Tibial nerve (tissue), 4 donors: Measurements from ENCODE around the gene EPS8L3. TPM values are rescaled to one million over a fixed set of nuclear protein-coding genes. Genes with fewer than 3 reads are reported as not detected.
"Not testable (repeated sequence)": the region's sequence is repeated elsewhere in the genome, so short reads cannot be mapped to it uniquely, and the experiment has no call there.

Experiments
- DNase-seq, 2 donors: peaks; one replicate each; pipeline ENCODE4 v3.0.0-alpha.2; 2019; ENCODE audit warnings: low spot score in 2 of 2
- H3K27ac ChIP-seq, 4 donors: fragments of 200-600 bp; sonication (generic) in 3 of 4; one replicate each; pipeline ENCODE4 v1.5.1; 2017 to 2019; ENCODE audit warnings: mild to moderate bottlenecking in 1 of 4
- H3K27me3 ChIP-seq, 2 donors: fragments of 200-600 bp; sonication (generic) in 1 of 2; one replicate each; pipeline versions ENCODE4 v1.5.1 to v1.6.0; 2017 to 2019
- H3K36me3 ChIP-seq, 3 donors: fragments of 200-600 bp; sonication (generic); one replicate each; pipeline ENCODE4 v1.5.1; 2018 to 2019
- H3K4me1 ChIP-seq, 4 donors: fragments of 200-600 bp; sonication (generic) in 3 of 4; one replicate each; pipeline ENCODE4 v1.5.1; 2017 to 2019
- H3K4me3 ChIP-seq, 4 donors: fragments of 200-600 bp; sonication (generic) in 3 of 4; one replicate each; pipeline ENCODE4 v1.5.1; 2017 to 2019; ENCODE audit warnings: mild to moderate bottlenecking in 1 of 4, moderate library complexity in 1 of 4
- H3K9me3 ChIP-seq, 4 donors: fragments of 200-600 bp; sonication (generic) in 3 of 4; one replicate each; pipeline ENCODE4 v1.5.1; 2017 to 2019
- CTCF ChIP-seq, 5 experiments: fragments of 200-600 bp in 3 of 5; fragments of 450-650 bp in 2 of 5; sonication (generic) in 3 of 5; IDR thresholded peaks; one replicate each; pipeline ENCODE4 v1.5.1; 2016 to 2019; ENCODE audit warnings: antibody characterized with exemption in 5 of 5, mild to moderate bottlenecking in 3 of 5, moderate library complexity in 2 of 5
- EP300 ChIP-seq, 2 donors: sonication (generic); formaldehyde crosslinking; IDR thresholded peaks; one replicate each; pipeline ENCODE4 v1.6.1; 2017; ENCODE audit warnings: antibody characterized with exemption in 2 of 2, mild to moderate bottlenecking in 1 of 2
- POLR2A ChIP-seq, 2 donors: fragments of 450-650 bp; IDR thresholded peaks; one replicate each; pipeline ENCODE4 v1.6.1; 2017; ENCODE audit warnings: antibody characterized with exemption in 2 of 2, mild to moderate bottlenecking in 2 of 2, moderate library complexity in 2 of 2
- WGBS, 2 donors: methylation state at CpG; one replicate each; pipeline ENCODE4 v1.1.5; 2018; 5-methylcytosine and 5-hydroxymethylcytosine counted together
- total RNA-seq, 4 donors: library from RNA; depleted of rRNA; stranded (reverse); fragments of >200 nt; gene quantifications; one replicate each; pipeline ENCODE4 v1.1.0, GENCODE V29; 2016

The EPS8L3 gene
- total RNA-seq, 4 donors from 2014 or later: not detected

- H3K27ac ChIP-seq: no peak overlapping the region
- H3K4me1 ChIP-seq: no peaks in the 10 kb centered on the region
- no peak overlapping the region for H3K4me3 ChIP-seq
- H3K9me3 ChIP-seq: no peaks in the 10 kb centered on the region
- TF ChIP-seq EP300 (IDR thresholded peaks at IDR 0.05) (no peak), POLR2A (IDR thresholded peaks at IDR 0.05) (no peak), CTCF (IDR thresholded peaks at IDR 0.05) (no peak)
- no peaks in the 10 kb centered on the region for H3K36me3 ChIP-seq
- no peaks in the 10 kb centered on the region for H3K27me3 ChIP-seq
- WGBS, 2 donors: 90 to 92% methylated on average over 11 of the region's 11 CpGs
- no peak for DNase-seq
These were observed 13.4 kb downstream of the EPS8L3 start for GRCh38 chr1:109750241-109750882.

- no peaks in the 10 kb centered on the region for H3K36me3 ChIP-seq
- H3K4me3 ChIP-seq: no peak overlapping the region
- TF ChIP-seq CTCF (IDR thresholded peaks at IDR 0.05): no peak
- no peak for TF ChIP-seq EP300 (IDR thresholded peaks at IDR 0.05)
- no peak for TF ChIP-seq POLR2A (IDR thresholded peaks at IDR 0.05)
- DNase-seq: no peak
- no peaks in the 10 kb centered on the region for H3K9me3 ChIP-seq
- no peaks in the 10 kb centered on the region for H3K4me1 ChIP-seq
- H3K27ac ChIP-seq: no peak overlapping the region
- H3K27me3 ChIP-seq: no peaks in the 10 kb centered on the region
These were observed 14.5 kb downstream of the EPS8L3 start for GRCh38 chr1:109749221-109749620.

- H3K27ac ChIP-seq, H3K27me3 ChIP-seq, DNase-seq, H3K4me1 ChIP-seq, H3K36me3 ChIP-seq, H3K4me3 ChIP-seq, H3K9me3 ChIP-seq: not testable (repeated sequence)
- 91 to 92% methylated on average over 10 of the region's 10 CpGs for WGBS, 2 donors
These were observed 15.4 kb downstream of the EPS8L3 start for GRCh38 chr1:109748311-109748710.

- H3K4me1 ChIP-seq: peaks cover 0 to 20% (median 2%) of the 10 kb centered on the region in 4 donors
- no peaks in the 10 kb centered on the region for H3K9me3 ChIP-seq
- H3K27me3 ChIP-seq: no peaks in the 10 kb centered on the region
- peak within 1 kb of the TSS; percentile 76 to 88 (median 82) for H3K27ac ChIP-seq
- WGBS, 2 donors: 2 to 10% methylated on average over 9 to 10 of the region's 10 CpGs
- H3K36me3 ChIP-seq: peaks cover 0 to 20% (median 0%) of the 10 kb centered on the region in 3 donors
- peak within 1 kb of the TSS; percentile 63 to 82 (median 73) for H3K4me3 ChIP-seq
- TF ChIP-seq CTCF (IDR thresholded peaks at IDR 0.05) (no peak), EP300 (IDR thresholded peaks at IDR 0.05) (no peak), POLR2A (IDR thresholded peaks at IDR 0.05) (no peak)
- DNase-seq: no peak
These were observed 22.9 kb downstream of the EPS8L3 start, which contains the start of gene GSTM3 for GRCh38 chr1:109740615-109741373. Gene GSTM3 (minus strand): TSS chr1:109741038. CDS start chr1:109740287, 751 bp downstream.

- H3K4me1 ChIP-seq: peaks cover 0 to 20% (median 2%) of the 10 kb centered on the region in 4 donors
- DNase-seq: peak; percentile 61 to 73
- peaks cover 0 to 26% (median 0%) of the 10 kb centered on the region in 3 donors for H3K36me3 ChIP-seq
- no peaks in the 10 kb centered on the region for H3K9me3 ChIP-seq
- TF ChIP-seq EP300 (IDR thresholded peaks at IDR 0.05): peak in 1 of 2 donors; percentile 91
- peak; percentile 34 to 91 for TF ChIP-seq POLR2A (IDR thresholded peaks at IDR 0.05)
- TF ChIP-seq CTCF (IDR thresholded peaks at IDR 0.05): no peak
- peak overlapping the region; percentile 76 to 88 (median 82) for H3K27ac ChIP-seq
- WGBS, 2 donors: 2% methylated on average over 69 of the region's 86 CpGs; no CpG with 5 or more reads in 1 of the 2 donors
- H3K4me3 ChIP-seq: peak overlapping the region; percentile 63 to 82 (median 73)
- H3K27me3 ChIP-seq: no peaks in the 10 kb centered on the region
These were observed 23.7 kb downstream of the EPS8L3 start for GRCh38 chr1:109739738-109740614.
